ENCODE data around the gene ANKRD28.

Gene ANKRD28

GRCh38 chr3:15660055-15660935, 137.5 kb downstream of the ANKRD28 start:
- DNase-seq, result no peak

GRCh38 chr3:15659254-15659975, 138.4 kb downstream of the ANKRD28 start:
- DNase-seq, result peak; percentile 54

GRCh38 chr3:15657016-15657415, 140.8 kb downstream of the ANKRD28 start:
- no peak for DNase-seq

- DNase-seq, result no peak
Observed at GRCh38 chr3:15656342-15656741, 141.4 kb downstream of the ANKRD28 start.

- no peak for DNase-seq
Observed at GRCh38 chr3:15654891-15655290, 142.9 kb downstream of the ANKRD28 start.

- DNase-seq, result peak; percentile 75
Observed at GRCh38 chr3:15654127-15654526, 143.7 kb downstream of the ANKRD28 start.

- DNase-seq, result peak; percentile 57
Observed at GRCh38 chr3:15653321-15653720, 144.5 kb downstream of the ANKRD28 start.

GRCh38 chr3:15651396-15651795, 146.4 kb downstream of the ANKRD28 start:
- DNase-seq, result no peak

GRCh38 chr3:15649858-15650257, 147.9 kb downstream of the ANKRD28 start:
- DNase-seq, result no peak

GRCh38 chr3:15649341-15649740, 148.4 kb downstream of the ANKRD28 start:
- DNase-seq, result no peak

GRCh38 chr3:15647611-15648167, 150.1 kb downstream of the ANKRD28 start:
- peak; percentile 98 for DNase-seq

- DNase-seq, result peak; percentile 100
Observed at GRCh38 chr3:15646851-15647511, 150.8 kb downstream of the ANKRD28 start.

- peak; percentile 98 for DNase-seq
Observed at GRCh38 chr3:15645740-15646501, 151.9 kb downstream of the ANKRD28 start.

- no peak for DNase-seq
Observed at GRCh38 chr3:15645246-15645645, 152.5 kb downstream of the ANKRD28 start.

- DNase-seq, result peak; percentile 71
Observed at GRCh38 chr3:15638891-15639262, 158.9 kb downstream of the ANKRD28 start.

- DNase-seq, result peak; percentile 49
Observed at GRCh38 chr3:15638193-15638890, 159.4 kb downstream of the ANKRD28 start.

GRCh38 chr3:15637131-15637951, 160.4 kb downstream of the ANKRD28 start:
- DNase-seq, result peak; percentile 35

GRCh38 chr3:15636028-15636709, 161.6 kb downstream of the ANKRD28 start:
- peak; percentile 94 for DNase-seq

GRCh38 chr3:15635121-15635661, 162.6 kb downstream of the ANKRD28 start:
- peak; percentile 91 for DNase-seq

- DNase-seq, result peak; percentile 26
Observed at GRCh38 chr3:15634671-15635070, 163.1 kb downstream of the ANKRD28 start.
